ENCODE measurements around the gene C7orf57. TPM values are rescaled to one million over a fixed set of nuclear protein-coding genes. Genes with fewer than 3 reads are reported as not detected.

The C7orf57 gene
- total RNA-seq, 2 experiments from 2014 or later, result 2.0 to 2.1 TPM

- CTCF ChIA-PET, result no interaction called here
- POLR2A ChIA-PET, result no interaction called here
These were observed 6.4 kb upstream of the C7orf57 start, which contains the start of gene SUN3 for GRCh38 chr7:48028938-48029337. SUN3 (minus strand) TSS chr7:48029107; CDS start chr7:48028938, 169 bp downstream.

- ChIA-PET CTCF (no interaction called here), POLR2A (no interaction called here)
These were observed 4.2 kb upstream of the C7orf57 start for GRCh38 chr7:48031111-48031510.

GRCh38 chr7:48033922-48034321 lies 1.4 kb upstream of the C7orf57 start:
- ChIA-PET CTCF (interaction anchor here (1.6 kb wide), 1 partner anchor 77 kb away, joined by 3 read pairs; no protein-coding TSS in a partner anchor), POLR2A (no interaction called here)

- POLR2A ChIA-PET, result no interaction called here
- CTCF ChIA-PET, result interaction anchor here (0.9 to 1.1 kb wide), 2 partner anchors 47 to 74 kb away, joined by 3 to 4 read pairs; no protein-coding TSS in a partner anchor
These were observed 680 bp downstream of the C7orf57 start for GRCh38 chr7:48035967-48036478.

GRCh38 chr7:48038815-48039506 lies 3.6 kb downstream of the C7orf57 start:
- ChIA-PET POLR2A (no interaction called here), CTCF (interaction anchor here (0.6 to 1.5 kb wide), 2 partner anchors 11 to 72 kb away, joined by 3 to 5 read pairs; no protein-coding TSS in a partner anchor)

- CTCF ChIA-PET, result interaction anchor here (1.0 kb wide), 1 partner anchor 50 kb away, joined by 5 read pairs; no protein-coding TSS in a partner anchor
- POLR2A ChIA-PET, result no interaction called here
These were observed 5.8 kb downstream of the C7orf57 start for GRCh38 chr7:48040944-48041652.

GRCh38 chr7:48041653-48041970 lies 6.3 kb downstream of the C7orf57 start:
- ChIA-PET CTCF (interaction anchor here (1.0 kb wide), 1 partner anchor 50 kb away, joined by 5 read pairs; no protein-coding TSS in a partner anchor), POLR2A (no interaction called here)

GRCh38 chr7:48042216-48042615 lies 6.9 kb downstream of the C7orf57 start:
- POLR2A ChIA-PET, result no interaction called here

GRCh38 chr7:48042636-48043035 lies 7.3 kb downstream of the C7orf57 start:
- ChIA-PET CTCF (interaction anchor here (0.6 to 0.7 kb wide), 2 partner anchors 144 to 146 kb away, joined by 3 read pairs; no protein-coding TSS in a partner anchor), POLR2A (no interaction called here)

More at GRCh38 chr7:48042216-48042615, 6.9 kb downstream of the C7orf57 start:
- CTCF ChIA-PET, result no interaction called here

- CTCF ChIA-PET, result no interaction called here
These were observed 9.9 kb downstream of the C7orf57 start for GRCh38 chr7:48045195-48045765.

GRCh38 chr7:48046458-48046857 lies 11.1 kb downstream of the C7orf57 start:
- ChIA-PET POLR2A (no interaction called here), CTCF (no interaction called here)

More at GRCh38 chr7:48045195-48045765, 9.9 kb downstream of the C7orf57 start:
- POLR2A ChIA-PET, result interaction anchor here (0.6 kb wide), 1 partner anchor 49 kb away, joined by 4 read pairs; no protein-coding TSS in a partner anchor

GRCh38 chr7:48048113-48048512 lies 12.8 kb downstream of the C7orf57 start:
- CTCF ChIA-PET, result no interaction called here
- POLR2A ChIA-PET, result no interaction called here

GRCh38 chr7:48049850-48050249 lies 14.5 kb downstream of the C7orf57 start:
- CTCF ChIA-PET, result interaction anchor here (1.0 kb wide), 1 partner anchor 11 kb away, joined by 3 read pairs; no protein-coding TSS in a partner anchor
- POLR2A ChIA-PET, result no interaction called here

- POLR2A ChIA-PET, result no interaction called here
- CTCF ChIA-PET, result no interaction called here
These were observed 17.4 kb downstream of the C7orf57 start for GRCh38 chr7:48052748-48053147.

GRCh38 chr7:48053736-48054135 lies 18.4 kb downstream of the C7orf57 start:
- CTCF ChIA-PET, result no interaction called here
- POLR2A ChIA-PET, result no interaction called here

GRCh38 chr7:48058990-48059389 lies 23.6 kb downstream of the C7orf57 start:
- ChIA-PET POLR2A (no interaction called here), CTCF (no interaction called here)

GRCh38 chr7:48059706-48060105 lies 24.4 kb downstream of the C7orf57 start:
- POLR2A ChIA-PET, result no interaction called here
- CTCF ChIA-PET, result no interaction called here

GRCh38 chr7:48063985-48064384 lies 28.6 kb downstream of the C7orf57 start:
- CTCF ChIA-PET, result interaction anchor here (0.6 to 1.2 kb wide), 2 partner anchors 17 to 72 kb away, joined by 3 to 4 read pairs; no protein-coding TSS in a partner anchor
- POLR2A ChIA-PET, result no interaction called here

GRCh38 chr7:48067475-48067874 lies 32.1 kb downstream of the C7orf57 start:
- ChIA-PET CTCF (no interaction called here), POLR2A (interaction anchor here (0.7 kb wide), 1 partner anchor 35 kb away, joined by 3 read pairs; no protein-coding TSS in a partner anchor)

GRCh38 chr7:48074204-48074654 lies 38.9 kb downstream of the C7orf57 start:
- ChIA-PET CTCF (no interaction called here), POLR2A (no interaction called here)
